Activated CD8-positive, alpha-beta memory T cell treated with anti-CD3 and anti-CD28 coated beads, Interleukin-2, amount 10 ng/mL, durations not matched to agents 7 days and 5 days (primary cell): ENCODE data around the gene PDHX. TPM values are rescaled to one million over a fixed set of nuclear protein-coding genes. Genes with fewer than 3 reads are reported as not detected.

ENCODE experiments used
- ATAC-seq: fragments of 150-1000 bp; cut with Tn5 transposase; one replicate; pipeline ENCODE4 v1.10.0; 2021; ENCODE audit warnings: moderate library complexity
- CTCF ChIA-PET: fragments of 350-600 bp; sonication (Branson Sonifier 250); formaldehyde crosslinking; loops from one replicate; lab custom pipeline; 2021; ENCODE audit warnings: antibody characterized with exemption; lab: Charles Lee
- DNase-seq: peaks from one replicate; pipeline ENCODE4 v3.0.0-alpha.2; 2020
- H3K27ac Mint-ChIP-seq: one replicate; pipeline ENCODE4 v1.8.0; 2021; ENCODE audit warnings: mild to moderate bottlenecking, mixed read lengths
- H3K27me3 Mint-ChIP-seq: one replicate; pipeline ENCODE4 v1.8.0; 2021; ENCODE audit warnings: mixed read lengths
- H3K36me3 Mint-ChIP-seq: one replicate; pipeline ENCODE4 v1.8.0; 2021; ENCODE audit warnings: mild to moderate bottlenecking, mixed read lengths
- H3K4me1 Mint-ChIP-seq: one replicate; pipeline ENCODE4 v1.8.0; 2021; ENCODE audit warnings: mixed read lengths
- H3K4me3 Mint-ChIP-seq: one replicate; pipeline ENCODE4 v1.8.0; 2021; ENCODE audit warnings: mild to moderate bottlenecking, moderate library complexity, mixed read lengths
- H3K9me3 Mint-ChIP-seq: one replicate; pipeline ENCODE4 v1.8.0; 2022; ENCODE audit warnings: low read depth, mixed read lengths
- total RNA-seq, 2 experiments: library from RNA; stranded (reverse); gene quantifications; one replicate each; pipeline ENCODE4 v1.2.3, GENCODE V29; 2021

PDHX gene
- total RNA-seq, 2 experiments from 2014 or later = 27.9 to 34.0 TPM

DNA sequence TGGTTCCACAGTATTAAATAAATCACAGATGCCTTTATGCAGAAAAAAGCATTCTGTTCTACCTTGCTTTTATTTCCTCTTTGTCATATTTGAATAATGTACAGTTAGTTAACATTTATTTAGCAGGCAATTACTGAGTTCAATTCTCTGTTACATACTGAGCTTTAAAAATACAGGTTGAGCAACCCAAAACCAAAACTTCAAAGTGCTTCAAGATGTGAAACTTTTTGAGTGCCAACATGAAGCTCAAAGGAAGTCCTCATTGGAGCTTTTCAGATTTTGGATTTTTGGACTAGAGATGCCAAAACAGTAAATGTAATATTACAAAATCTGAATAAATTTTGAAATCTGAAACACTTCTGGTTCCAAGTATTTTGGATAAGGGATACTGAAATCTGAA lies 54.1 kb downstream of the PDHX start:
- H3K27ac Mint-ChIP-seq = no peak overlapping the region
- H3K4me1 Mint-ChIP-seq = no peaks in the 10 kb centered on the region
- no peak overlapping the region for H3K4me3 Mint-ChIP-seq
- CTCF ChIA-PET = no interaction called here
- DNase-seq = no peak
- no peaks in the 10 kb centered on the region for H3K9me3 Mint-ChIP-seq
- H3K36me3 Mint-ChIP-seq = peaks cover 42% of the 10 kb centered on the region
- ATAC-seq = no peak
- H3K27me3 Mint-ChIP-seq = no peaks in the 10 kb centered on the region

- Mint-ChIP-seq H3K4me3 (no peak overlapping the region), H3K27me3 (no peaks in the 10 kb centered on the region), H3K27ac (no peak overlapping the region), H3K36me3 (peaks cover 45% of the 10 kb centered on the region), H3K4me1 (peaks cover under 1% of the 10 kb centered on the region), H3K9me3 (no peaks in the 10 kb centered on the region)
- CTCF ChIA-PET = interaction anchor here (0.8 kb wide), 1 partner anchor 44 kb away, joined by 3 read pairs; no protein-coding TSS in a partner anchor
- ATAC-seq (no peak), DNase-seq (no peak)
These were observed 55.5 kb downstream of the PDHX start for GRCh38 chr11:34971928-34972327.

DNA sequence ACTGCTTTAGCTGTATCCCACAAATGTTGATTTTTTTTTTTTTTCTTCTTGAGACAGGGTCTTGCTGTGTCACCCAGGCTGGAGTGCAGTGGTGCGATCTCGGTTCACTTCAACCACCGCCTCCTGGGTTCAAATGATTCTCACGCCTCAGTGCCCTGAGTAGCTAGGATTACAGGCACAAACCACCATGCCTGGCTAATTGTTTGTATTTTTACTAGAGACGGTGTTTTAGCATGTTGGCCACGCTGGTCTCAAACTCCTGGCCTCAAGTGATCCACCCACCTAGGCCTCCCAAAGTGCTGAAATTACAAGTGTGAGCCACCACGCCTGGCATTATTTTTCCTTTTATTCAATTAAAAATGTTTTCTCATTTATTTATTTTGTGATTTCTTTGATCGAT lies 55.9 kb downstream of the PDHX start:
- Mint-ChIP-seq H3K27me3 (no peaks in the 10 kb centered on the region), H3K4me1 (peaks cover 4% of the 10 kb centered on the region), H3K27ac (no peak overlapping the region), H3K36me3 (peaks cover 43% of the 10 kb centered on the region), H3K9me3 (no peaks in the 10 kb centered on the region), H3K4me3 (no peak overlapping the region)
- CTCF ChIA-PET = interaction anchor here (0.8 kb wide), 1 partner anchor 44 kb away, joined by 3 read pairs; no protein-coding TSS in a partner anchor
- ATAC-seq (no peak), DNase-seq (no peak)

GRCh38 chr11:34972892-34973291 lies 56.5 kb downstream of the PDHX start:
- ATAC-seq (no peak), DNase-seq (no peak)
- no peak overlapping the region for H3K27ac Mint-ChIP-seq
- no peaks in the 10 kb centered on the region for H3K9me3 Mint-ChIP-seq
- peaks cover 6% of the 10 kb centered on the region for H3K4me1 Mint-ChIP-seq
- CTCF ChIA-PET = interaction anchor here (0.8 kb wide), 1 partner anchor 45 kb away, joined by 3 read pairs; no protein-coding TSS in a partner anchor
- peaks cover 42% of the 10 kb centered on the region for H3K36me3 Mint-ChIP-seq
- H3K4me3 Mint-ChIP-seq = no peak overlapping the region
- no peaks in the 10 kb centered on the region for H3K27me3 Mint-ChIP-seq

DNA sequence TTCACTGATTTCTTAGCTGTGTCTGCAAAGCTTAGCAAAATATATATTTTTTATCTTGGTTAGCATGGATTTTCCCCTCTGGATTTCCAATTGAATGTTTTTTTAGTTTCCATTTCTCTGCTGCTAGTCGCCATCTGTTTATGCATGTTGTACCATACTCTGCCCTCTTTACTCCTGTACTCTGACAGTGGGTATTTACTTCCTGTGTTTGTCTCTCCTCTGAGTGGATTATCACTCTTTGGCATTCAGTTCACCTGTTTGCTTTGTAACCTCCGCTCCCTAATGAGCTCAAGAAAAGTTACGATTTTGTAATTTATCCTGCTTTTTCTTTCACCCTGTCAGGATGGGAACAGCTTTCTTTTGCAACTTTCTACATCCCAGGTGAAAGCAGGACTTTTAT lies 59.1 kb downstream of the PDHX start:
- no peak for ATAC-seq
- Mint-ChIP-seq H3K4me1 (peaks cover 6% of the 10 kb centered on the region), H3K4me3 (no peak overlapping the region), H3K36me3 (peaks cover 39% of the 10 kb centered on the region), H3K27ac (no peak overlapping the region), H3K27me3 (no peaks in the 10 kb centered on the region), H3K9me3 (no peaks in the 10 kb centered on the region)
- CTCF ChIA-PET = no interaction called here
- no peak for DNase-seq

DNA sequence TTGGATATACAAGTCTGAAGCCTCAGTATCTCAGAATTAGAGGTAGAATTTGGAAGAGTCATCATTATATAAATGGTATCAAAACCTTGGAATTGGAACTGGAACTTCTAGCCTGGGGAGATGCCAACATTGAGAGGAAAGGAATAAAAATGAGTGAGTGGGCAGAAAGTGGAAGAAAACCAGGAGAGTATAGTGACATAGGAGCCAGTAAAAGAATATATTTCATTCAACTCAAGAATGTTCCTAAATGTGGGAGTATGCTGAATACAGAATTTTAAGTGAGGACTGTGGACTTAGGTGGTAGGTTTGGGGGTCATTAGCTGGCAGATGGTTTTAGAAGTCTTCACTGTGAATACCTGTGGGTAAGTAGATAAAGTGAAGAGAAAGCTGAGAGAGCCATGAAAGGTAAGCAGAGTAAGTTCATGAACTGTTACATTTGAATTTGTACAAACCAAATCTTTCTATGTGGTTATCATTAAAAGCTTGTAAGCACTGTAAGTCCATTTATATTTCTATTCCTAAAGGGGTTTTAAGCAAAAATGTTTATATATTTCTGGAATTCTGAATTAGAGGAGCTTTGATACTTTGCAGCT lies 60.2 kb downstream of the PDHX start:
- peaks cover 7% of the 10 kb centered on the region for H3K4me1 Mint-ChIP-seq

DNA sequence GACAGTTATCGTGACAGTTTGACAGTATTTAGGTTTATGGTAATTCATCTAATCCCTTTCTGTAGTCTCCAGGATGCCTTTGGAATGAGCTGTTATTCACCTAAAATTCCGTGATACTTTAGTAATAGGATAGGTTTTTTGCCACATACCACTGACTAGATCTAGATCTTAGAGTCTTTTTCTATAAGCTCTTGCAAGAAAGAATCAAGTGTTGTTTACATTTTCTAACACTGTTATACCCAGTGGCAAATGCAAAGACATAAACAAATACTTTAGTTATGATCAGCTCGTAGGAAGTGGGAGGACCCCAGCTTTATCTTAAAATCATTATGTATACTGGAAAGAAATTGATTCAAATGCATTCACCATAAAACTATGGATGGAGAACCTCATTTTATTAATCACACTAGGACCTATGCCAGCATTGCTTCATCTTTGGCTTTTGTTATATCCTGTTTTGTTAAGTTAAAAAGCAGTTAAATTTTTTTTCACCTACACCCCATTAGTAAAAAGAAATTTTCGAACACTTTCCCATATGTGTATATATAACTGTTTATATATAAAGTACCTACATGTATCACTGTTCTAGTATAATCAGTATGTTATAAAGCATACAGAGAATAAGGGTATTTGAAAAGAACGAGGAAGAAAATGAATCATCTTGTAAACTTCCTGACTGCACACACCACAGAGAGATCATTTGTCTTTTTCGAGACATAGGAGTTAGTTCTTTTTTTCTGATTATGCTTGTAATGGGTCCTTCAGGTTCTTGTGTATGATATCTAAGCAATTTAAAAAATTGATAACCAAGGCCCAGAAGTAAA lies 60.9 kb downstream of the PDHX start:
- peaks cover 44% of the 10 kb centered on the region for H3K36me3 Mint-ChIP-seq
- DNase-seq (no peak), ATAC-seq (no peak)
- no peaks in the 10 kb centered on the region for H3K27me3 Mint-ChIP-seq
- no peak overlapping the region for H3K27ac Mint-ChIP-seq
- no peaks in the 10 kb centered on the region for H3K9me3 Mint-ChIP-seq
- H3K4me3 Mint-ChIP-seq = no peak overlapping the region
- CTCF ChIA-PET = no interaction called here
- peaks cover 7% of the 10 kb centered on the region for H3K4me1 Mint-ChIP-seq

More for the DNA sequence above, 60.2 kb downstream of the PDHX start:
- H3K27me3 Mint-ChIP-seq = no peaks in the 10 kb centered on the region
- no peak for ATAC-seq
- H3K27ac Mint-ChIP-seq = no peak overlapping the region
- no peak overlapping the region for H3K4me3 Mint-ChIP-seq
- H3K36me3 Mint-ChIP-seq = peaks cover 41% of the 10 kb centered on the region
- no peak for DNase-seq
- CTCF ChIA-PET = no interaction called here
- no peaks in the 10 kb centered on the region for H3K9me3 Mint-ChIP-seq

DNA sequence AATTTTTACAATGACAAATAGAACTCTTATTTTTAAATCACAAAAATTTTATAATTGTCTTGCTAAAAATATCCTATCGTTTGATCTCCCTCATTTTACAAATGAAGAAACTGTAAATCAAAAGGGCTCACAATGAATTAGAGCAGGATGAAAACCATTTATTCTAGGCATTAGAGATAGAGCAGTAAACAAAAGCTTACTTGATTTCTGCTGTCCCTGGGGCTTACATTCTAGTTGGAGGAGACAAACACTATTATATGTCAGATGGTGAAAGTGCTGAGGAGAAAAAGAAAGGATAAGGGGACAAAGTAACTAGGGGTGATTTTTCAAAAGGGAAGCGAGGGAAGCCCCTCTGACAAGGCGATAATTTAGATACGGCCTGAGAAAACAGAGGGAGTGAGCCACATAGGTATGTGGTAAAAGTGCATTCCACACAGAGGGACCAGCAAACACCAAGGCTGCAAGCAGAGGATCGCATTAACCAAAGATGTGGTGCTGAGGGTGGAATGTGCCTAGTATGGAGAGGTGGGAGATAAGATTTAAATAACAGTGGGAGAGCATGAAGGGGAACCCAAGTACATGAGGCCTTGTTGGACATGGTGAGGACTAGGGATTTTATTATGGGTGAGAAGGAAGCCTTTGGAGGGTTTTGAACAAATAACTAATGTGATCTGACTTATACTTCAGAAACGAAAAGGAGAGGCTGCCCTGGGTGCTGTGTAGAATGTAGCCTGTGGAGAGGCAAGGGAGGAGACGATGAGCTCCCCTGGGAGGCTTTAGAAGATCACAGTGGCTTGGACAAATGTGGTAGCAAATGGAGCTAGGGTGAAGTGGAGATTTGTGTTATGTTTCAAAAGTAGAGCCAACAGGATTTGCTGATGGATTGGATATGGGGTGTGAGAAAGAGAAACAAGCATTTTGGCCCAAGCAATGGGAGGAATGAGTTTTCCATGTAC lies 62.1 kb downstream of the PDHX start:
- Mint-ChIP-seq H3K4me1 (peaks cover 7% of the 10 kb centered on the region), H3K4me3 (no peak overlapping the region), H3K9me3 (no peaks in the 10 kb centered on the region), H3K36me3 (peaks cover 44% of the 10 kb centered on the region), H3K27ac (no peak overlapping the region), H3K27me3 (no peaks in the 10 kb centered on the region)
- no peak for ATAC-seq
- CTCF ChIA-PET = no interaction called here
- no peak for DNase-seq

GRCh38 chr11:34984514-34984913 lies 68.1 kb downstream of the PDHX start:
- DNase-seq (no peak), ATAC-seq (no peak)
- CTCF ChIA-PET = interaction anchor here (1.1 kb wide), 1 partner anchor 14 kb away, joined by 4 read pairs; no protein-coding TSS in a partner anchor
- no peaks in the 10 kb centered on the region for H3K9me3 Mint-ChIP-seq
- no peaks in the 10 kb centered on the region for H3K27me3 Mint-ChIP-seq
- no peak overlapping the region for H3K27ac Mint-ChIP-seq
- H3K4me1 Mint-ChIP-seq = peaks cover 14% of the 10 kb centered on the region
- no peak overlapping the region for H3K4me3 Mint-ChIP-seq
- H3K36me3 Mint-ChIP-seq = peaks cover 39% of the 10 kb centered on the region

GRCh38 chr11:34986883-34987520 lies 70.6 kb downstream of the PDHX start:
- H3K27me3 Mint-ChIP-seq = no peaks in the 10 kb centered on the region
- peaks cover 12% of the 10 kb centered on the region for H3K4me1 Mint-ChIP-seq
- H3K9me3 Mint-ChIP-seq = no peaks in the 10 kb centered on the region
- H3K27ac Mint-ChIP-seq = no peak overlapping the region
- DNase-seq = no peak
- ATAC-seq = no peak
- H3K4me3 Mint-ChIP-seq = no peak overlapping the region
- H3K36me3 Mint-ChIP-seq = peaks cover 31% of the 10 kb centered on the region
- CTCF ChIA-PET = no interaction called here

GRCh38 chr11:34987617-34988016 lies 71.2 kb downstream of the PDHX start:
- no peaks in the 10 kb centered on the region for H3K9me3 Mint-ChIP-seq
- H3K36me3 Mint-ChIP-seq = peaks cover 28% of the 10 kb centered on the region
- H3K27ac Mint-ChIP-seq = no peak overlapping the region
- CTCF ChIA-PET = interaction anchor here (1.3 kb wide), 1 partner anchor 78 kb away, joined by 3 read pairs; no protein-coding TSS in a partner anchor
- ATAC-seq (no peak), DNase-seq (no peak)
- no peaks in the 10 kb centered on the region for H3K27me3 Mint-ChIP-seq
- no peak overlapping the region for H3K4me3 Mint-ChIP-seq
- H3K4me1 Mint-ChIP-seq = peaks cover 12% of the 10 kb centered on the region

- no peaks in the 10 kb centered on the region for H3K9me3 Mint-ChIP-seq
- DNase-seq (no peak), ATAC-seq (no peak)
- CTCF ChIA-PET = interaction anchor here (0.5 to 1.3 kb wide), 2 partner anchors 78 to 924 kb away, joined by 3 to 4 read pairs; no protein-coding TSS in a partner anchor
- no peak overlapping the region for H3K4me3 Mint-ChIP-seq
- H3K4me1 Mint-ChIP-seq = peaks cover 12% of the 10 kb centered on the region
- H3K36me3 Mint-ChIP-seq = peaks cover 24% of the 10 kb centered on the region
- H3K27ac Mint-ChIP-seq = no peak overlapping the region
- H3K27me3 Mint-ChIP-seq = no peaks in the 10 kb centered on the region
These were observed 72.2 kb downstream of the PDHX start for GRCh38 chr11:34988294-34989255.
